Stimulated activated naive CD8-positive, alpha-beta T cell treated with anti-CD3 and anti-CD28 coated beads, Interleukin-15, Interleukin-2, amounts not matched to agents 100 ng/mL and 50 ng/mL, for 24 hours (primary cell): Measurements from ENCODE around the gene MCM9.
A peak's percentile ranks its signal among the peaks of the same experiment; 100 is the strongest.

Experiments
- H3K27ac Mint-ChIP-seq: one replicate; pipeline ENCODE4 v1.8.0; 2021; ENCODE audit warnings: mild to moderate bottlenecking, mixed read lengths
- H3K27me3 Mint-ChIP-seq: one replicate; pipeline ENCODE4 v1.8.0; 2021; ENCODE audit warnings: mixed read lengths
- H3K36me3 Mint-ChIP-seq: one replicate; pipeline ENCODE4 v1.8.0; 2021; ENCODE audit warnings: low read depth, mixed read lengths
- H3K4me1 Mint-ChIP-seq: one replicate; pipeline ENCODE4 v1.8.0; 2021; ENCODE audit warnings: low read depth, mixed read lengths
- H3K4me3 Mint-ChIP-seq: one replicate; pipeline ENCODE4 v1.8.0; 2021; ENCODE audit warnings: mild to moderate bottlenecking, mixed read lengths
- H3K9me3 Mint-ChIP-seq: one replicate; pipeline ENCODE4 v1.8.0; 2021; ENCODE audit warnings: mixed read lengths

Gene MCM9

DNA sequence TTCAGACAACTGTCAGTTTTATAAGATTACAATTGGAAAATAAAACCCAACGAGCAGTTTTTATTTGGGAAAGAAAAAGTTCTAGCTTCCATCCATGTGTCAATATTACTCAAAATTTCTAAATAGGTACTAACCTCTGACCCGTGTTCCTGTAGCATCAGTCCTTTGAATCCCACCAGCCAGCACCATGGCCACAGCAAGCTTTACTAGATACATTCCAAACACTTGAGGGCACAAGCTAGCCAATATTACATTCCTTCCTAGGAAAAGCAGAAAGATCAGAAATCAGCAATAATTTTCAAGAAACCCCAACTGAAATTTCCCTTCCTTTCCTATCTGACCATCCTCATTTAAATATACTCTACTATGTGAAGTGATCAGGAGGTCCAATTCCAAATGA is 21.8 kb downstream of the MCM9 start:
- peaks cover 77% of the 10 kb centered on the region for H3K36me3 Mint-ChIP-seq
- no peak overlapping the region for H3K27ac Mint-ChIP-seq
- no peaks in the 10 kb centered on the region for H3K27me3 Mint-ChIP-seq
- no peaks in the 10 kb centered on the region for H3K4me1 Mint-ChIP-seq
- no peak overlapping the region for H3K4me3 Mint-ChIP-seq
- H3K9me3 Mint-ChIP-seq: no peaks in the 10 kb centered on the region

- Mint-ChIP-seq H3K27ac (no peak overlapping the region), H3K9me3 (no peaks in the 10 kb centered on the region), H3K4me1 (no peaks in the 10 kb centered on the region), H3K4me3 (no peak overlapping the region), H3K27me3 (no peaks in the 10 kb centered on the region), H3K36me3 (peaks cover 77% of the 10 kb centered on the region)
These were observed 22.3 kb downstream of the MCM9 start for GRCh38 chr6:118912646-118913045.

DNA sequence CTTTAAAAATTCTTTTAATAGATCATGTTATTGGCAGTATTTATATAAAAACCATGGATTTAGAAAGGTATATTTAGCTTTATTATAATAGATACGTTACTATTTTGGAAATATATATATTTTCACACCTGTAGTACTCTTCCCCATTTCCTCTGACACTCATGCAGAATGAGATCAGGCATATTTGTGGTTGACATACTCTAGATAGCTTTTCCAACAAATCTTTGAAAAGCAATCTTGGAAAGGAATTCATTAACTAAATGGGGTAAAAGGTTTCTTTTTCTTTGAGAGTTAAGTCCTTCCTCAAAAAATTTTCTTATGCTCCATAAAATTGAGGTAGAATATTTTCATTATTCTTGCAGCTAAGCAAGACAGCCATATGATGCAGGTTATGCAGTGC is 26.5 kb downstream of the MCM9 start:
- Mint-ChIP-seq H3K9me3 (no peaks in the 10 kb centered on the region), H3K27me3 (no peaks in the 10 kb centered on the region), H3K4me1 (peaks cover 24% of the 10 kb centered on the region), H3K36me3 (peaks cover 81% of the 10 kb centered on the region), H3K27ac (no peak overlapping the region), H3K4me3 (no peak overlapping the region)

GRCh38 chr6:118905851-118906250 is 29.1 kb downstream of the MCM9 start:
- Mint-ChIP-seq H3K27me3 (no peaks in the 10 kb centered on the region), H3K4me1 (peaks cover 48% of the 10 kb centered on the region), H3K9me3 (no peaks in the 10 kb centered on the region), H3K4me3 (no peak overlapping the region), H3K36me3 (peaks cover 78% of the 10 kb centered on the region), H3K27ac (no peak overlapping the region)

DNA sequence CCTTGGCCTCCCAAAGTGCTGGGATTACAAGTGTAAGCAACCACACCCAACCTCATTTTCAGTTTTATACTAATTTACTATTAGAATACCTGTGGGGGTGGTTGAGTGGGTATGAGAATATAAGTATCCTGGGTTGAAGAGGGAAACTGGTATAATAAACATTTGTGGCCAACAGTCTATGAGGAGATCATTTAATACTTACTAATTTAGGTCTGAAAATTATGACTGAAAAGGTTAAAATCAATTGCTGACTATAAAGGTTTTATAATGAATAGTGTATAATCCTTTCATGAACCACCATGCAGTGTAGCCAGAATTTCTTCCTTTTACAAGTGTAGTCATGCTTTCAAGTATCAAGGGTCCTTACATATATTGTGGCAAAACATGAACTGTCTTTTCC is 29.9 kb downstream of the MCM9 start:
- Mint-ChIP-seq H3K4me3 (no peak overlapping the region), H3K27me3 (no peaks in the 10 kb centered on the region), H3K4me1 (peaks cover 55% of the 10 kb centered on the region), H3K36me3 (peaks cover 77% of the 10 kb centered on the region), H3K27ac (no peak overlapping the region), H3K9me3 (no peaks in the 10 kb centered on the region)

- H3K9me3 Mint-ChIP-seq: no peaks in the 10 kb centered on the region
- peaks cover 82% of the 10 kb centered on the region for H3K36me3 Mint-ChIP-seq
- no peaks in the 10 kb centered on the region for H3K27me3 Mint-ChIP-seq
- peaks cover 69% of the 10 kb centered on the region for H3K4me1 Mint-ChIP-seq
- H3K4me3 Mint-ChIP-seq: no peak overlapping the region
- H3K27ac Mint-ChIP-seq: no peak overlapping the region
These were observed 31.3 kb downstream of the MCM9 start for GRCh38 chr6:118903691-118904090.

DNA sequence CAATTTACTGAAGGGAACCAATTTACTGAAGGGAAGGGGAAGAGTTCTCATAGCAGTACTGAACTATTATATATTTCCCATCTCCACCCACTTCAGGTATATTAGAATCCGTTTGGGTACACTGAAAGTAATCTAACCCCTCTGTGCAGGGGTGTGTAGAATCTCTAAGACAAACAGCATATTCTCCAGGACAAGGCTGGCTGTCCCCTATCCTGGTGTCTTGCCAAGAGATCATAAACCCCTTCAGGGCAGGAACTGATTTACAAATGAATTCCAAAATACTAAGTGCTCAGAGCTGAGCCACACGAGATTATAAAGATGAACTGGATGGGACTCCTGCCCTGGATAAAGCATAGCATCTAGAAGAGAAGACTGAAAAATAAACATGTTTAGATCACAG is 31.8 kb downstream of the MCM9 start:
- H3K27ac Mint-ChIP-seq: no peak overlapping the region
- H3K36me3 Mint-ChIP-seq: peaks cover 79% of the 10 kb centered on the region
- H3K4me1 Mint-ChIP-seq: peaks cover 72% of the 10 kb centered on the region
- no peaks in the 10 kb centered on the region for H3K9me3 Mint-ChIP-seq
- no peak overlapping the region for H3K4me3 Mint-ChIP-seq
- no peaks in the 10 kb centered on the region for H3K27me3 Mint-ChIP-seq

GRCh38 chr6:118902726-118903125 is 32.2 kb downstream of the MCM9 start:
- Mint-ChIP-seq H3K4me1 (peaks cover 76% of the 10 kb centered on the region), H3K9me3 (no peaks in the 10 kb centered on the region), H3K27ac (no peak overlapping the region), H3K36me3 (peaks cover 78% of the 10 kb centered on the region), H3K27me3 (no peaks in the 10 kb centered on the region), H3K4me3 (no peak overlapping the region)

DNA sequence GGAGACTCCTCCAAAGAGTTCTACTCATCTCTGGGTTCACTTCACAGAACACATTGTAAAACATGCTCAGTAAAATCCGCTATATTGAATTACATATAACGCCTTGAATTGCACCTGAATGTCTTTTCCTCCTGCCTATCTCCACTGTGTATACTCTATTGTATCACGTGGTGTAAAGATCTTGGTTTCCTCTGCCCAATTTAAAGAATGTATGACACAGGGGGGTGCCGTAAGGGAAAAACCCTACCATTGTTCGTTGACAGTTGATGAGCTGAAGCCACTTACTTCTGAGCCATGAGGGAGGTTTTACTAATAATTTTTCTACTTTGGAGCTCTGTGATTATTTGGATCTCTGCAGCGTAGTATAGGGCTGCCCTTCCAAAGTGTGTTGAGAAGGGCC is 35.0 kb downstream of the MCM9 start:
- Mint-ChIP-seq H3K9me3 (no peaks in the 10 kb centered on the region), H3K36me3 (peaks cover 58% of the 10 kb centered on the region), H3K4me3 (peak overlapping the region; percentile 57), H3K27me3 (no peaks in the 10 kb centered on the region), H3K4me1 (peaks cover 71% of the 10 kb centered on the region), H3K27ac (no peak overlapping the region)

- Mint-ChIP-seq H3K9me3 (no peaks in the 10 kb centered on the region), H3K4me3 (peak overlapping the region; percentile 40), H3K27ac (peak overlapping the region; percentile 68), H3K36me3 (peaks cover 49% of the 10 kb centered on the region), H3K4me1 (peaks cover 67% of the 10 kb centered on the region), H3K27me3 (no peaks in the 10 kb centered on the region)
These were observed 37.6 kb downstream of the MCM9 start for GRCh38 chr6:118897386-118897785.

- Mint-ChIP-seq H3K36me3 (peaks cover 48% of the 10 kb centered on the region), H3K4me1 (peaks cover 68% of the 10 kb centered on the region), H3K27ac (peak overlapping the region; percentile 93), H3K4me3 (peak overlapping the region; percentile 95), H3K27me3 (no peaks in the 10 kb centered on the region), H3K9me3 (no peaks in the 10 kb centered on the region)
These were observed 38.4 kb downstream of the MCM9 start for GRCh38 chr6:118896339-118897136.

GRCh38 chr6:118895859-118896258 is 39.1 kb downstream of the MCM9 start:
- Mint-ChIP-seq H3K36me3 (peaks cover 46% of the 10 kb centered on the region), H3K9me3 (no peaks in the 10 kb centered on the region), H3K27ac (peak overlapping the region; percentile 93), H3K4me3 (peak overlapping the region; percentile 95), H3K4me1 (peaks cover 68% of the 10 kb centered on the region), H3K27me3 (no peaks in the 10 kb centered on the region)

DNA sequence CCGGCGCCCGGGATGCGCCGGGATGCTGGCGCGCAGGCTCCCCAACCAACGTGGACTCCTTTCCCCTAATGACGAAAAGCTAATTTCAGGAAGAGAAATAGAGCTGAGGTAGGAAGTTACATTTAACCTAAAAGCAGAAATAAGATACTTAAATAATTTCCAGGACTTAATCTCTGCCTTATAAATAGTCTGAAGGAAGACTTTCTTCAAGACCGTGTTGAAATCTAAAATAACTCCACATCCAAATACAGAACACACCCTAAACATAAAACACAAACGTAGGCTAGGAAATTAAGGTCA is 39.7 kb downstream of the MCM9 start:
- peak overlapping the region; percentile 95 for H3K4me3 Mint-ChIP-seq
- peaks cover 68% of the 10 kb centered on the region for H3K4me1 Mint-ChIP-seq
- H3K27me3 Mint-ChIP-seq: no peaks in the 10 kb centered on the region
- H3K9me3 Mint-ChIP-seq: no peaks in the 10 kb centered on the region
- H3K27ac Mint-ChIP-seq: peak overlapping the region; percentile 89
- peaks cover 43% of the 10 kb centered on the region for H3K36me3 Mint-ChIP-seq

DNA sequence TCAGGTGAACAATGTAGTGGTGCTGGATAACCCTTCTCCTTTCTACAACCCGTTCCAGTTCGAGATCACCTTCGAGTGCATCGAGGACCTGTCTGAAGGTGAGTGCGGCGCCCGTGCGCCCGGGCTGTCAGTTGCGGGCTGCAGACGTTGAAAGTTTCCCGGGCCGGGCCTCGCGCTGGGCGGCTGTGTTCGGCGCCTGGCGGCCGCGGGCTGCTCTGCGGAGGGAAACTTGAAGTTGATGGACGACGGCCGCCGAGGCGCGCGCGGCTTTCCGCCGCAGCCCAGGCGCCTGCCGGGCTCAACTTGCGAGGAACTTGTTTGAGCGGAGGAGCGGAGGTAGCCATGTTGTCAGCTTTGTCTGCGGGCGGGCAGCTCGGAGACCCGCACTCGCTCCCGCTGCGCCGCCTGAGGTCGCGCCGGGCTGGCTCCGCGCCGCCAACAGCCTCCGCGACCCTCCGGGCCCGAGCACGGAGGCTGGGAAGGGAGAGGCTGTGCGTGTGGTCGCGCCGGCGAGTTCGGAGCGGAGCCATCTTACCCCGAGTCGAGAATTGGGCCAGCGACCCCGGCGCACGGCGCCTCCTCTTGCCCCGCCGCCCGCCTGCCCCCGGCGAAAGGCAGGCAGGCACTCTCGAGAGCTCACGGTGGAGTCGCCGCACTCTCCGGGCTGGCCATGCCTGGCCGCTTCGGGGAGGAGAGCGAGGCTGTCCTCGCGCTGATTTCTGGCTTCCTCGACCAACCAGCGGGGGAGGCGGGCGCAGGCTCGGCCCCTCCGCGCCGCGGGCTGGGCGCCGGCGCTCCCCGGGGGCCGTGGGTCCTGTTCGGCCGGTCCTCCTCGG is 40.3 kb downstream of the MCM9 start:
- Mint-ChIP-seq H3K4me1 (peaks cover 68% of the 10 kb centered on the region), H3K27ac (peak overlapping the region; percentile 96), H3K9me3 (no peaks in the 10 kb centered on the region), H3K27me3 (no peaks in the 10 kb centered on the region), H3K36me3 (peaks cover 39% of the 10 kb centered on the region), H3K4me3 (peak overlapping the region; percentile 95)

DNA sequence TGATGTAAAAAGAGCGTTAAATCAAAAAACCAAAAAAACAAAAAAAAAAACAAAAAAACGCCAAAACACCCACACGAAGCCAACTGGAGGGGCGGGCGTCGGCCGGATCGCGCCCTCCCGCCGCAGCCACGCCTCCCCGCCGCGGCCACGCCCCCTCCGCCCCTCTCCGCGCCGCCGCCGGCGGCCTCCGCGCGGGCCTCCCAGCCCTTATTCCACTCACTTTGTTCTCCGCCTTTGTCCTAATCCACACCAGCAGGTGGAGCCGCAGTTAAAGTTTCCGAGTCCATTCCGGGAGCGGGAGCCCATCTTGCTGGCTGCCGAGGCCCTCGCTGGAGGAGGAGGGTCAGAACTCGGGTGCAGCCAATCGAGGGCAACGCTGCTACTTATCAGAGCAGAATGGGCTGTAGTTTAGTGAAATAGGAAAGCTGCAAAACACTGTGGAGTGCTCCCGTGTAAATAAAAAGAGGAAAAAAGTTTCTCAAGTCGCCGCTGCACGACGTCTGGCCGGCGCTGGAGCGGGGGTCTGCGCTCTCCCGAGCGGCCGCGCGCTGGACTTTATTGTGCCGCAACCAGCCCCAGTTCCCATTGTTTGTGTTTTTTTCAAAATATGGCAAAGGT is 41.0 kb downstream of the MCM9 start, which contains the start of gene ASF1A:
ASF1A (plus strand) TSS at position 346 of the 618 bp plus-strand sequence; CDS start at position 608, 262 bp downstream.
- Mint-ChIP-seq H3K36me3 (peaks cover 36% of the 10 kb centered on the region), H3K27ac (peak within 1 kb of the TSS; percentile 98), H3K4me3 (peak within 1 kb of the TSS; percentile 95), H3K4me1 (peaks cover 68% of the 10 kb centered on the region), H3K9me3 (no peaks in the 10 kb centered on the region), H3K27me3 (no peaks in the 10 kb centered on the region)
